ENCODE measurements around the gene C4orf54. TPM values are rescaled to one million over a fixed set of nuclear protein-coding genes. Genes with fewer than 3 reads are reported as not detected.

The C4orf54 gene
- total and polyA plus RNA-seq, 10 donors = 0.02 to 0.58 (median 0.22) TPM

DNA sequence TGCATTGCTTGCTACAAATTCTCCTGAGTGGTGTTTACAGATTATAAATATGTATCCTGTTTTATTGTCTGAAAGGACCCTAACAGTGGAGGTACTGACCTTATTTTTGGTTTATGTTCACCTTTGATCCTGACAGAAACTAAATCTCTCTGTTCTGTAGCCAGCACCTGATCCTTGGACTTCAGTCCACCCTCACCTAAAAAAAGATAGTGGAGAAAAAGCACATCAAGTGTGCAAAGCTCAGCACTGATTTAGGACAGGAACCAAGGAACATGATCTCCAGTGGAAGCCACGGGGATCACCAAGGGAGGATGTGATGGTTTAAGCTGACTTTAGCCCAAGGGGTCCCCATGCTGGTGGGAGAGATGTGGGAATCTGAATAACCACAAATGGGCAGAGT, 22.3 kb upstream of the C4orf54 start:
- WGBS, 5 donors = 72 to 90% (median 77%) methylated on average over 1 of the region's 1 CpG
- TF ChIP-seq POLR2A (IDR thresholded peaks at IDR 0.05) (no peak), POLR2AphosphoS5 (IDR thresholded peaks at IDR 0.05) (no peak)
- TF ChIP-seq, protein P1, sequence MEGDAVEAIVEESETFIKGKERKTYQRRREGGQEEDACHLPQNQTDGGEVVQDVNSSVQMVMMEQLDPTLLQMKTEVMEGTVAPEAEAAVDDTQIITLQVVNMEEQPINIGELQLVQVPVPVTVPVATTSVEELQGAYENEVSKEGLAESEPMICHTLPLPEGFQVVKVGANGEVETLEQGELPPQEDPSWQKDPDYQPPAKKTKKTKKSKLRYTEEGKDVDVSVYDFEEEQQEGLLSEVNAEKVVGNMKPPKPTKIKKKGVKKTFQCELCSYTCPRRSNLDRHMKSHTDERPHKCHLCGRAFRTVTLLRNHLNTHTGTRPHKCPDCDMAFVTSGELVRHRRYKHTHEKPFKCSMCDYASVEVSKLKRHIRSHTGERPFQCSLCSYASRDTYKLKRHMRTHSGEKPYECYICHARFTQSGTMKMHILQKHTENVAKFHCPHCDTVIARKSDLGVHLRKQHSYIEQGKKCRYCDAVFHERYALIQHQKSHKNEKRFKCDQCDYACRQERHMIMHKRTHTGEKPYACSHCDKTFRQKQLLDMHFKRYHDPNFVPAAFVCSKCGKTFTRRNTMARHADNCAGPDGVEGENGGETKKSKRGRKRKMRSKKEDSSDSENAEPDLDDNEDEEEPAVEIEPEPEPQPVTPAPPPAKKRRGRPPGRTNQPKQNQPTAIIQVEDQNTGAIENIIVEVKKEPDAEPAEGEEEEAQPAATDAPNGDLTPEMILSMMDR (IDR thresholded peaks at IDR 0.05 in 8 of 11, conservative IDR thresholded peaks at IDR 0.05 in 3 of 11) = no peak
- no peak overlapping the region for H3K27ac ChIP-seq
- H3K9me3 ChIP-seq = peaks cover 0 to 6% (median 0%) of the 10 kb centered on the region in 8 donors
- no peak overlapping the region for H3K4me3 ChIP-seq
- DNase-seq = no peak
- H3K4me1 ChIP-seq = peaks cover 0 to 4% (median 0%) of the 10 kb centered on the region in 6 donors
- intact Hi-C loops (cut with DNase I; ENCODE audit: low total_unique reads) = no loop called here
- H3K36me3 ChIP-seq = no peaks in the 10 kb centered on the region
- no peaks in the 10 kb centered on the region for H3K27me3 ChIP-seq (replicated peaks in 1 of 7)

GRCh38 chr4:99679204-99679603, 21.6 kb upstream of the C4orf54 start:
- Histone ChIP-seq H3K27ac (peak overlapping the region in 1 of 8 donors; percentile 12), H3K4me1 (peaks cover 0 to 4% (median 0%) of the 10 kb centered on the region in 6 donors)
- no peak for DNase-seq

DNA sequence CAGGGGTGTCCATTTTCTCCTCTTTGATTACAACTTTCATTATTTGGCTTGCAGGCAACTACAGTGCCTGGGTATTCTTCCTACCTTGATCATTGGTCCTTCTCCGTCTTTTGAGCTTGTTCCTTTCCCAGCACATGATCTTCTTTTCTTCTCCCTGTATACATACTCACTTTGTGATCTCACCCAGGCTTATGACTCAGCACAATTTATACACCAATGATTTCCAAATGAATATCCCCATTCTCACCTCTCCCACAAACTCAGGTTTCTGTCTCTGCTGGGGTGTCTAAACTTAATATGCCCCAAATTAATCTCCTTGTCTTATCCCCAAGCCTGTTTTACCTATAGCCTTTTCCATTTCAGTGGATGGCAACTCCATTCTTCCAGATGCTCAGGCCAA, 19.5 kb upstream of the C4orf54 start:
- WGBS, 5 donors = 83 to 94% (median 89%) methylated on average over 1 of the region's 1 CpG
- intact Hi-C loops (cut with DNase I; ENCODE audit: low total_unique reads) = no loop called here

More at GRCh38 chr4:99679204-99679603, 21.6 kb upstream of the C4orf54 start:
- peaks cover 0 to 10% (median 2%) of the 10 kb centered on the region in 8 donors for H3K9me3 ChIP-seq
- H3K27me3 ChIP-seq (replicated peaks in 1 of 7) = no peaks in the 10 kb centered on the region
- intact Hi-C loops (cut with DNase I; ENCODE audit: low total_unique reads) = no loop called here
- TF ChIP-seq, protein P1 (IDR thresholded peaks at IDR 0.05 in 8 of 11, conservative IDR thresholded peaks at IDR 0.05 in 3 of 11) = no peak
- no peak for TF ChIP-seq POLR2A (IDR thresholded peaks at IDR 0.05)
- no peak for TF ChIP-seq POLR2AphosphoS5 (IDR thresholded peaks at IDR 0.05)
- 40 to 58% (median 47%) methylated on average over 4 of the region's 4 CpGs for WGBS, 5 donors
- H3K36me3 ChIP-seq = no peaks in the 10 kb centered on the region
- no peak overlapping the region for H3K4me3 ChIP-seq

GRCh38 chr4:99670409-99671073, 12.9 kb upstream of the C4orf54 start:
- Histone ChIP-seq H3K27ac (no peak overlapping the region), H3K27me3 (replicated peaks in 1 of 7) (no peaks in the 10 kb centered on the region), H3K9me3 (peaks cover 0 to 39% (median 30%) of the 10 kb centered on the region in 8 donors), H3K4me3 (no peak overlapping the region), H3K36me3 (no peaks in the 10 kb centered on the region), H3K4me1 (no peaks in the 10 kb centered on the region)
- TF ChIP-seq POLR2AphosphoS5 (IDR thresholded peaks at IDR 0.05) = no peak
- TF ChIP-seq, protein P1 (IDR thresholded peaks at IDR 0.05 in 8 of 11, conservative IDR thresholded peaks at IDR 0.05 in 3 of 11) = no peak
- no peak for TF ChIP-seq POLR2A (IDR thresholded peaks at IDR 0.05)
- 64 to 85% (median 73%) methylated on average over 5 of the region's 5 CpGs for WGBS, 5 donors
- intact Hi-C loops (cut with DNase I; ENCODE audit: low total_unique reads) = no loop called here
- no peak for DNase-seq

More for the DNA sequence above, 19.5 kb upstream of the C4orf54 start:
- Histone ChIP-seq H3K27me3 (replicated peaks in 1 of 7) (no peaks in the 10 kb centered on the region), H3K4me3 (no peak overlapping the region), H3K4me1 (peaks cover 0 to 4% (median 0%) of the 10 kb centered on the region in 6 donors), H3K9me3 (peaks cover 0 to 30% (median 23%) of the 10 kb centered on the region in 8 donors), H3K36me3 (no peaks in the 10 kb centered on the region), H3K27ac (no peak overlapping the region)
- TF ChIP-seq POLR2A (IDR thresholded peaks at IDR 0.05) (no peak), POLR2AphosphoS5 (IDR thresholded peaks at IDR 0.05) (no peak)
- TF ChIP-seq, protein P1 (IDR thresholded peaks at IDR 0.05 in 8 of 11, conservative IDR thresholded peaks at IDR 0.05 in 3 of 11) = no peak
- DNase-seq = no peak
